GM18861 (cell line): ENCODE measurements around the gene MRTFB.

Source experiments
- ATAC-seq: cut with Tn5 transposase; IDR thresholded peaks from one replicate; pipeline ENCODE4 v1.9.1; 2021; ENCODE audit not compliant: unreplicated experiment

The MRTFB gene

GRCh38 chr16:14278749-14279148 is 207.6 kb downstream of the MRTFB start:
- no peak for ATAC-seq

GRCh38 chr16:14280541-14280940 is 209.4 kb downstream of the MRTFB start:
- ATAC-seq, result no peak

- ATAC-seq, result no peak
Measured at GRCh38 chr16:14283786-14284185, 212.7 kb downstream of the MRTFB start.

- no peak for ATAC-seq
Measured at GRCh38 chr16:14284371-14284770, 213.3 kb downstream of the MRTFB start.

GRCh38 chr16:14284930-14285512 is 213.9 kb downstream of the MRTFB start:
- ATAC-seq, result peak; percentile 17

- peak; percentile 64 for ATAC-seq
Measured at GRCh38 chr16:14285513-14286367, 214.6 kb downstream of the MRTFB start.

- peak; percentile 10 for ATAC-seq
Measured at GRCh38 chr16:14286368-14287230, 215.5 kb downstream of the MRTFB start.

- ATAC-seq, result no peak
Measured at GRCh38 chr16:14289692-14290340, 218.7 kb downstream of the MRTFB start.

GRCh38 chr16:14291286-14291685 is 220.2 kb downstream of the MRTFB start:
- no peak for ATAC-seq

GRCh38 chr16:14292051-14292825 is 221.1 kb downstream of the MRTFB start:
- ATAC-seq, result no peak

GRCh38 chr16:14296663-14297062 is 225.5 kb downstream of the MRTFB start:
- ATAC-seq, result no peak

- ATAC-seq, result no peak
Measured at GRCh38 chr16:14298374-14299122, 227.4 kb downstream of the MRTFB start.

GRCh38 chr16:14300705-14301168 is 229.6 kb downstream of the MRTFB start:
- peak; percentile 45 for ATAC-seq

GRCh38 chr16:14301169-14302030 is 230.3 kb downstream of the MRTFB start:
- ATAC-seq, result no peak

GRCh38 chr16:14302031-14302398 is 230.9 kb downstream of the MRTFB start:
- peak; percentile 44 for ATAC-seq

- peak; percentile 14 for ATAC-seq
Measured at GRCh38 chr16:14302399-14303181, 231.5 kb downstream of the MRTFB start.

- no peak for ATAC-seq
Measured at GRCh38 chr16:14303182-14303618, 232.1 kb downstream of the MRTFB start.
